Stomach (tissue), 4 donors: ENCODE data around the gene XRN1.

Experiments
- POLR2A ChIP-seq, 4 donors: fragments of 450-650 bp; IDR thresholded peaks; one replicate each; pipeline ENCODE4 v1.6.1; 2016; ENCODE audit warnings: antibody characterized with exemption in 4 of 4, control low read depth in 2 of 4, mild to moderate bottlenecking in 1 of 4, moderate library complexity in 1 of 4
- TF ChIP-seq, protein P1 (sequence below), 7 experiments: fragments of 450-650 bp in 4 of 7; fragments of 200-600 bp in 3 of 7; sonication (generic) in 3 of 7; IDR thresholded peaks; one replicate each; pipeline ENCODE4 v1.5.1; 2016 to 2019; ENCODE audit warnings: antibody characterized with exemption in 7 of 7, control low read depth in 2 of 7, mild to moderate bottlenecking in 1 of 7

DNA sequence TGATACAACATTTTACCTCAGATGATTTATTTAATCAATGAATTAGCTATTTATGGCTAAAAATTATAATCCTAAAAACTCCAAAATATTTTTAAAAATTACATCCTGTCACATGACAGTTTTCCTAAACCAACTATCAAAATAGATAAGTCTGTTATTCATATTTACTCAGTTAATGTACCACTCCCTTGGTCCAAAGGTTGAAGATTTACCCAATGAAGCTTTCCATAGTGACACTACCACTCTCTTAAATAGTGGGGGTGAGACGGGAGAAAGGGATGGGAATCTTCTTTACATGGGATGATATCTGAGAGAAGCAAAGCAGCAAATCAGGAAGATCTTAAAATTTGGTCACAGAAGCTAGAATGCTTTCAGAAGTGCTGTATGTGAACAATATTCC is 30.5 kb downstream of the XRN1 start:
- TF ChIP-seq, protein P1, sequence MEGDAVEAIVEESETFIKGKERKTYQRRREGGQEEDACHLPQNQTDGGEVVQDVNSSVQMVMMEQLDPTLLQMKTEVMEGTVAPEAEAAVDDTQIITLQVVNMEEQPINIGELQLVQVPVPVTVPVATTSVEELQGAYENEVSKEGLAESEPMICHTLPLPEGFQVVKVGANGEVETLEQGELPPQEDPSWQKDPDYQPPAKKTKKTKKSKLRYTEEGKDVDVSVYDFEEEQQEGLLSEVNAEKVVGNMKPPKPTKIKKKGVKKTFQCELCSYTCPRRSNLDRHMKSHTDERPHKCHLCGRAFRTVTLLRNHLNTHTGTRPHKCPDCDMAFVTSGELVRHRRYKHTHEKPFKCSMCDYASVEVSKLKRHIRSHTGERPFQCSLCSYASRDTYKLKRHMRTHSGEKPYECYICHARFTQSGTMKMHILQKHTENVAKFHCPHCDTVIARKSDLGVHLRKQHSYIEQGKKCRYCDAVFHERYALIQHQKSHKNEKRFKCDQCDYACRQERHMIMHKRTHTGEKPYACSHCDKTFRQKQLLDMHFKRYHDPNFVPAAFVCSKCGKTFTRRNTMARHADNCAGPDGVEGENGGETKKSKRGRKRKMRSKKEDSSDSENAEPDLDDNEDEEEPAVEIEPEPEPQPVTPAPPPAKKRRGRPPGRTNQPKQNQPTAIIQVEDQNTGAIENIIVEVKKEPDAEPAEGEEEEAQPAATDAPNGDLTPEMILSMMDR (IDR thresholded peaks at IDR 0.05), result no peak
- no peak for TF ChIP-seq POLR2A (IDR thresholded peaks at IDR 0.05)
